Lung (tissue), 12 donors: ENCODE measurements around the gene FSD2. TPM values are rescaled to one million over a fixed set of nuclear protein-coding genes. Genes with fewer than 3 reads are reported as not detected.

Source experiments
- ATAC-seq: fragments of 200-7000 bp; cut with Tn5 transposase; one replicate; pipeline ENCODE4 v1.9.1; 2020; ENCODE audit warnings: moderate number of reproducible peaks; ENCODE audit not compliant: insufficient read depth, low FRiP score
- DNase-seq, 3 donors: peaks; one replicate each; pipeline ENCODE4 v3.0.0-alpha.2; 2013 to 2017
- H3K27ac ChIP-seq, 2 donors: one replicate each; pipeline ENCODE4 v1.5.1; 2013; ENCODE audit warnings: mild to moderate bottlenecking in 2 of 2, moderate library complexity in 2 of 2, control low read depth in 1 of 2, inconsistent platforms in 1 of 2, low read depth in 1 of 2, low read length in 1 of 2
- H3K27me3 ChIP-seq, 3 donors: one replicate each; pipeline ENCODE4 v1.5.1; 2013; ENCODE audit warnings: low read length in 2 of 3; ENCODE audit not compliant: control insufficient read depth in 3 of 3, insufficient read depth in 3 of 3
- H3K36me3 ChIP-seq, 4 donors: one replicate each; pipeline ENCODE4 v1.5.1; 2013; ENCODE audit warnings: low read length in 4 of 4, mild to moderate bottlenecking in 1 of 4, moderate library complexity in 1 of 4; ENCODE audit not compliant: control insufficient read depth in 4 of 4, insufficient read depth in 4 of 4
- H3K4me1 ChIP-seq, 5 donors: one replicate each; pipeline ENCODE4 v1.5.1; 2013; ENCODE audit warnings: low read length in 5 of 5, mild to moderate bottlenecking in 2 of 5, moderate library complexity in 1 of 5; ENCODE audit not compliant: control insufficient read depth in 5 of 5, insufficient read depth in 5 of 5
- H3K4me3 ChIP-seq: one replicate; pipeline ENCODE4 v1.5.1; 2013; ENCODE audit warnings: mild to moderate bottlenecking, control low read depth, moderate library complexity
- H3K9ac ChIP-seq, 2 donors: one replicate each; pipeline ENCODE4 v1.5.1; 2013; ENCODE audit warnings: low read length in 2 of 2, control low read depth in 1 of 2; ENCODE audit not compliant: insufficient read depth in 1 of 2
- H3K9me3 ChIP-seq, 4 donors: one replicate each; pipeline ENCODE4 v1.5.1; 2013; ENCODE audit warnings: low read length in 3 of 4, mild to moderate bottlenecking in 1 of 4, moderate library complexity in 1 of 4; ENCODE audit not compliant: control insufficient read depth in 4 of 4, insufficient read depth in 3 of 4
- WGBS, 2 donors: extraction: QIAGEN DNeasy Blood & Tissue Kit; methylation state at CpG; one replicate each; pipeline ENCODE4 v1.1.7; 2013; 5-methylcytosine and 5-hydroxymethylcytosine counted together
- polyA plus RNA-seq, 2 donors: library from polyadenylated mRNA; stranded (reverse); fragments of 200-250 nt; gene quantifications; one replicate each; pipeline ENCODE4 v1.2.1, GENCODE V29; 2013
- total RNA-seq, 2 donors: library from RNA; depleted of rRNA in 1 of 2; stranded (reverse); fragments of >200 nt in 1 of 2; gene quantifications; one replicate each; pipeline ENCODE4 v1.2.1, GENCODE V29; 2014 to 2021
- TF ChIP-seq, protein P1 (sequence below): IDR thresholded peaks from 2 replicates; pipeline ENCODE4 v1.5.1; 2012; ENCODE audit warnings: mild to moderate bottlenecking; ENCODE audit errors: control extremely low read depth, extremely low read depth
- donor health status: control.
- donor health status: control.
- donor health status: Bipolar disorder and iron deficiency.
- donor health status: healthy.
- donor health status: DM: yes; HTN: yes; CAD: no.

FSD2 gene
- total and polyA plus RNA-seq, 4 donors = 0.06 to 0.08 TPM; not detected in 2

DNA sequence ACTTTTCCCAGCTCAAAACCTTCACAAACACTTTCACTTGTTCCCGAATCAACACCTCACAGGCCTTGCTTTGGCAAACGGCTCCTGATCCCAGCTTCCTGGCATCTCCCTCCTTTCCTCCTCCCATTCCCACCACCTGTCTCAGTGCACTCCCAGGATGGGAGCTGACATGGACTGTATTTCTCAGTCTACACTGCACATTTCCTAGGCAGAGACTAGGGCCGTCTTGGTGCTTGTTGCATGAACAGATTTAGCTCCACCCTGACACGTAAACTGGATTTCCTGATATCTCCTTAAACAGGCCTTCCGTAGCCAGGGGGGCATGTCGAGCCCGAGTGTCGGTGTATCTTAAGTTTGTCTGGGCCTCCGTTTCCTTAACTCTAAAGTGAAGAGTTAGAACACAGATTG is 2.8 kb upstream of the FSD2 start:
- H3K27ac ChIP-seq = peak overlapping the region; percentile 29 to 88
- WGBS, 2 donors = 72 to 87% methylated on average over 9 of the region's 9 CpGs
- peaks cover 0 to 17% (median 6%) of the 10 kb centered on the region in 5 donors for H3K4me1 ChIP-seq
- H3K36me3 ChIP-seq = peaks cover under 1 to 3% (median 2%) of the 10 kb centered on the region in 4 donors
- TF ChIP-seq, protein P1, sequence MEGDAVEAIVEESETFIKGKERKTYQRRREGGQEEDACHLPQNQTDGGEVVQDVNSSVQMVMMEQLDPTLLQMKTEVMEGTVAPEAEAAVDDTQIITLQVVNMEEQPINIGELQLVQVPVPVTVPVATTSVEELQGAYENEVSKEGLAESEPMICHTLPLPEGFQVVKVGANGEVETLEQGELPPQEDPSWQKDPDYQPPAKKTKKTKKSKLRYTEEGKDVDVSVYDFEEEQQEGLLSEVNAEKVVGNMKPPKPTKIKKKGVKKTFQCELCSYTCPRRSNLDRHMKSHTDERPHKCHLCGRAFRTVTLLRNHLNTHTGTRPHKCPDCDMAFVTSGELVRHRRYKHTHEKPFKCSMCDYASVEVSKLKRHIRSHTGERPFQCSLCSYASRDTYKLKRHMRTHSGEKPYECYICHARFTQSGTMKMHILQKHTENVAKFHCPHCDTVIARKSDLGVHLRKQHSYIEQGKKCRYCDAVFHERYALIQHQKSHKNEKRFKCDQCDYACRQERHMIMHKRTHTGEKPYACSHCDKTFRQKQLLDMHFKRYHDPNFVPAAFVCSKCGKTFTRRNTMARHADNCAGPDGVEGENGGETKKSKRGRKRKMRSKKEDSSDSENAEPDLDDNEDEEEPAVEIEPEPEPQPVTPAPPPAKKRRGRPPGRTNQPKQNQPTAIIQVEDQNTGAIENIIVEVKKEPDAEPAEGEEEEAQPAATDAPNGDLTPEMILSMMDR = no peak
- ATAC-seq = no peak
- no peak for DNase-seq
- no peak overlapping the region for H3K4me3 ChIP-seq
- no peaks in the 10 kb centered on the region for H3K9me3 ChIP-seq
- no peaks in the 10 kb centered on the region for H3K27me3 ChIP-seq
- H3K9ac ChIP-seq = no peak overlapping the region

DNA sequence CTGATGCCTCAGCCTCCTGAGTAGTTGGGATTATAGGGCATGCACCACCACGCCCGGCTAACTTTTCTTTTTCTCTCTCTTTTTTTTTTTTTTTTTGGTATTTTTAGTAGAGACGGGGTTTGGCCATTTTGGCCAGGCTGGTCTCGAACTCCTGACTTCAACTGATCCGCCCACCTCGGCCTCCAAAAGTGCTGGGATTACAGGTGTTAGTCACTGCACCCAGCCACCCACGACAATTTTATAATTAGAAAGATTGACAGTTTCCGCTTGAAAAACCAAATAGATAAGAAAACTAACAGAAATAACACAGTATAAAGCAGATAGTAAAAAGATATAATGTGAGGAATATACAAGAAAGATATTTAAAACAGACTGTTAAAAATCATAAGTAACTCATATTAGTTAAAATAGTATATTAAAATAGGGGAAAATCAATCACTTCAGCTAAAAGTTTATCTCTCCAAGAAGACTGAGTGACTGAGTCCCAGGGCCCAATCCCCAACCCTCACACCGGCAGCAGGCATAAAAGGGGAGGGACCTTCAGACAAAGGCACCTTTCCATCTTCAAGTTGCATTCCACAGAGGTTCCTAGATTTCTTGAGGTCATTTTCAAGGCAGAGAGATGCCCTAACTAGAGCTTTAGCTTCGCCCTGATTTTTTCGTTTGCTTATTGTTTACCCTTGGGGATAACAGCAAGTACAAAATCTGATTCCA is 2.2 kb upstream of the FSD2 start:
- 88 to 91% methylated on average over 11 of the region's 11 CpGs for WGBS, 2 donors
- no peak overlapping the region for H3K9ac ChIP-seq
- DNase-seq (no peak), ATAC-seq (no peak)
- TF ChIP-seq, protein P1 = no peak
- no peaks in the 10 kb centered on the region for H3K9me3 ChIP-seq
- H3K4me1 ChIP-seq = peaks cover 0 to 17% (median 5%) of the 10 kb centered on the region in 5 donors
- peak overlapping the region in 1 of 2 donors; percentile 88 for H3K27ac ChIP-seq
- no peak overlapping the region for H3K4me3 ChIP-seq
- no peaks in the 10 kb centered on the region for H3K27me3 ChIP-seq
- H3K36me3 ChIP-seq = peaks cover 0 to 2% (median 0%) of the 10 kb centered on the region in 4 donors

DNA sequence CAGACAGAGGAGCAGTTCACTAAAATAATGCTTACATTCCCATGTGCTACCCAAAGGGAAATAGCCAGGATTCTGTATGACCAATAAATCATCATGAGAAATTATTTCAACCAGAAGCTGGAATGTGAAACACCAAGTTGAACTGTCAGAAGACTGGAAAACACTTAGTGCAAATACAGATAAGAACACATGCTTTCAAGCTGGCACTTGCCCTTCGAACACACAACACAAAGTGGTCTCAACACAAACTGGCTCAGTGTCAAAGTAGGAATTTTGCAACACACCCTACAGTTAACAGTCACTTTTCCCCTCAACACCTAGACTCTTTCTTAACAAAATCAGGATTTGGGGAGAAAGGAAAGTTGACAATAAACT is 1.3 kb downstream of the FSD2 start:
- DNase-seq (peak in 2 of 3 donors; percentile 7 to 44), ATAC-seq (no peak)
- Histone ChIP-seq H3K27ac (peak overlapping the region in 1 of 2 donors; percentile 87), H3K9me3 (no peaks in the 10 kb centered on the region), H3K4me1 (peaks cover 0 to 5% (median 3%) of the 10 kb centered on the region in 5 donors), H3K9ac (no peak overlapping the region), H3K4me3 (no peak overlapping the region), H3K36me3 (no peaks in the 10 kb centered on the region), H3K27me3 (peaks cover 0 to 4% (median 0%) of the 10 kb centered on the region in 3 donors)
- TF ChIP-seq, protein P1 = no peak
- 59 to 75% methylated on average over 1 of the region's 1 CpG for WGBS, 2 donors
